PFSK-1 (cell line): ENCODE results near the gene ATP1A1.

ENCODE experiments used
- FOXP2 ChIP-seq: optimal IDR thresholded peaks from 2 replicates; pipeline ENCODE3; 2011; ENCODE audit warnings: borderline replicate concordance, control low read depth, inconsistent platforms; ENCODE audit not compliant: insufficient read depth; ENCODE audit errors: extremely low read length, extremely low read depth
- POLR2AphosphoS5 ChIP-seq: IDR thresholded peaks from 2 replicates; pipeline ENCODE4 v1.6.1; 2012; ENCODE audit warnings: low read depth, mild to moderate bottlenecking, control low read depth, low read length, moderate library complexity
- TAF1 ChIP-seq: IDR thresholded peaks from 2 replicates; pipeline ENCODE4 v1.6.1; 2012; ENCODE audit warnings: low read length, control low read depth, borderline replicate concordance; ENCODE audit not compliant: insufficient read depth

- TF ChIP-seq POLR2AphosphoS5, result no peak
- TF ChIP-seq FOXP2, result no peak
- no peak for TF ChIP-seq TAF1
Observed at GRCh38 chr1:116325104-116325503, 47.9 kb upstream of the ATP1A1 start.
